Adipose tissue (tissue), 3 donors: ENCODE results near the gene GON7. TPM values are rescaled to one million over a fixed set of nuclear protein-coding genes. Genes with fewer than 3 reads are reported as not detected.
"Not testable (repeated sequence)": the region's sequence is repeated elsewhere in the genome, so short reads cannot be mapped to it uniquely, and the experiment has no call there.

Experiments
- H3K27ac ChIP-seq: one replicate; pipeline ENCODE4 v1.5.1; 2013; ENCODE audit warnings: low read depth, low read length
- WGBS, 3 donors: extraction: QIAGEN DNeasy Blood & Tissue Kit; methylation state at CpG; one replicate each; pipeline ENCODE4 v1.1.7; 2013; 5-methylcytosine and 5-hydroxymethylcytosine counted together
- polyA plus RNA-seq, 3 donors: library from polyadenylated mRNA; stranded (reverse); fragments of 200-250 nt; gene quantifications; one replicate each; pipeline ENCODE4 v1.2.3, GENCODE V29; 2013
- donor health status: healthy with polysubstance abuse.
- donor health status: Bipolar disorder and iron deficiency.
- donor health status: healthy.

Gene GON7
- 10 to 100 TPM in 2 of 3 donors, 1 to 10 TPM in 1; 10.0 to 23.7 (median 11.5) TPM for polyA plus RNA-seq

- 0 to 1% (median 0%) methylated on average over 63 to 65 of the region's 65 CpGs for WGBS, 3 donors
- peak within 1 kb of the TSS; percentile 79 for H3K27ac ChIP-seq
Measured at GRCh38 chr14:93206793-93207467, at the start of gene GON7, which contains the start of gene UBR7. Gene GON7, minus strand, starts transcription at chr14:93207065. Its CDS starts 28 bp downstream, at chr14:93207037. Gene UBR7, plus strand, starts transcription at chr14:93207256. Its CDS starts 36 bp downstream, at chr14:93207292.

- 92 to 99% (median 92%) methylated on average over 7 of the region's 7 CpGs for WGBS, 3 donors
Measured at GRCh38 chr14:93249128-93249831, 42.4 kb upstream of the GON7 start.

DNA sequence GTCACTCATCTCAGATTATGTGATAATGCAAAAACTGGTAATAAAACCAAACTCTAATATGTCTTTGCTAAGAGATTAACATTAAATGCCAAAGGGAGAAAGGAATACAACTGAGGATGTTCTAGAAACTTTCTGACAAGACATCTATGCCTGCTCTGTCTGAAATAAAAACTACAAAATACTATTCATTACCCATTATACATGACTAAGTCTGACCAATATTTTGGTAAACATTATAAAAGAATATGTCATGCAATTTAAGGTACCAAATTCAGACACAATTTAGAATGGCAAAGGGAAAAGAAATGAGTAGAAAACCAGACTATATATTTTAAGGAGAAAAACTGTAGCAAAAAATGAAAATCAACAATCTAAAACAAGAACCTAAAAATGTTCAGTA, 39.7 kb upstream of the GON7 start:
- H3K27ac ChIP-seq: no peak overlapping the region

More at GRCh38 chr14:93249128-93249831, 42.4 kb upstream of the GON7 start:
- no peak overlapping the region for H3K27ac ChIP-seq

GRCh38 chr14:93245764-93246420, 39.0 kb upstream of the GON7 start:
- 82 to 91% (median 87%) methylated on average over 10 of the region's 10 CpGs for WGBS, 3 donors
- H3K27ac ChIP-seq: no peak overlapping the region

- WGBS, 3 donors: 73 to 88% (median 81%) methylated on average over 3 of the region's 3 CpGs
- no peak overlapping the region for H3K27ac ChIP-seq
Measured at GRCh38 chr14:93240678-93241000, 33.8 kb upstream of the GON7 start.

DNA sequence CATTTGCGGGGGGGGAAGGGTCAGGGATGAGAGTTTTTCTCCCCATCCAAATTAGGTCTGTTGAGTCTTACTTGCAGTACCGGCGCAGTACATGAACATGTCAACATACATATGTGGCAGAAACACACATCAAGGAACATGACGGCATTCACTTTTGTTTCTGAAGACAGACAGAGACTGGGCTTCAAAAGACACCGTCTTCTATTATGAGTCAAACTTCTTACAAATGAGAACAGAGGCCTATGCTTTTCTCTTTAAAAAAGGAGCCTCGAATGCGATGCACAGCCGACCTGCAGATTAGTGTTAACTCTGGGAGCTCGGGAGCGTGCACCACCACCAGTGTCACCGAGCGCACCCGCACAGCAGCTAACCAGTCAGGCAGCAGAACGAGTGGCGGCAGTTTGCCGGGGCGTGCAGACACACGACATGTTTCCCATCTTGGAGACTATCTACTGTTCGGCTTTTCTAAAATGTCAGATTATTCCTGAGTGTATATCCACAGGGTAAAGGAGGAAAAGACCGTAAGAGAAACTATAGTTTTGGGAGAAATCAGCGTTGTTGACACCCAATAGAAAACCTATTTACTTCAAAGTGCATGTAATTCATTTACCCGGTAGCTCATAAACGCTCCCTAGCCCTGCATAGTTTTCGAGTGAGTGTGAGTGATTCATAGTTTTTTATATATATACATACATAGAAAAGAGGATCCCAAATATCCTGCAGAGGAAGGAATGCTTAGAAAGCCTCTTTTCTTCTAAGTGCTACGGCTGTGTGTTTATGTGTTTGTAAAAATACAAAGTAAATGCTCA, 33.2 kb upstream of the GON7 start:
- 94 to 96% (median 96%) methylated on average over 25 of the region's 25 CpGs for WGBS, 3 donors
- H3K27ac ChIP-seq: no peak overlapping the region

- WGBS, 3 donors: 46 to 51% (median 49%) methylated on average over 10 of the region's 10 CpGs
- H3K27ac ChIP-seq: no peak overlapping the region
Measured at GRCh38 chr14:93234798-93235197, 27.9 kb upstream of the GON7 start.

GRCh38 chr14:93233078-93233477, 26.2 kb upstream of the GON7 start:
- not testable (repeated sequence) for H3K27ac ChIP-seq
- WGBS, 3 donors: 86 to 90% (median 87%) methylated on average over 5 of the region's 5 CpGs

GRCh38 chr14:93232159-93232558, 25.3 kb upstream of the GON7 start:
- 50 to 62% (median 52%) methylated on average over 17 of the region's 17 CpGs for WGBS, 3 donors

DNA sequence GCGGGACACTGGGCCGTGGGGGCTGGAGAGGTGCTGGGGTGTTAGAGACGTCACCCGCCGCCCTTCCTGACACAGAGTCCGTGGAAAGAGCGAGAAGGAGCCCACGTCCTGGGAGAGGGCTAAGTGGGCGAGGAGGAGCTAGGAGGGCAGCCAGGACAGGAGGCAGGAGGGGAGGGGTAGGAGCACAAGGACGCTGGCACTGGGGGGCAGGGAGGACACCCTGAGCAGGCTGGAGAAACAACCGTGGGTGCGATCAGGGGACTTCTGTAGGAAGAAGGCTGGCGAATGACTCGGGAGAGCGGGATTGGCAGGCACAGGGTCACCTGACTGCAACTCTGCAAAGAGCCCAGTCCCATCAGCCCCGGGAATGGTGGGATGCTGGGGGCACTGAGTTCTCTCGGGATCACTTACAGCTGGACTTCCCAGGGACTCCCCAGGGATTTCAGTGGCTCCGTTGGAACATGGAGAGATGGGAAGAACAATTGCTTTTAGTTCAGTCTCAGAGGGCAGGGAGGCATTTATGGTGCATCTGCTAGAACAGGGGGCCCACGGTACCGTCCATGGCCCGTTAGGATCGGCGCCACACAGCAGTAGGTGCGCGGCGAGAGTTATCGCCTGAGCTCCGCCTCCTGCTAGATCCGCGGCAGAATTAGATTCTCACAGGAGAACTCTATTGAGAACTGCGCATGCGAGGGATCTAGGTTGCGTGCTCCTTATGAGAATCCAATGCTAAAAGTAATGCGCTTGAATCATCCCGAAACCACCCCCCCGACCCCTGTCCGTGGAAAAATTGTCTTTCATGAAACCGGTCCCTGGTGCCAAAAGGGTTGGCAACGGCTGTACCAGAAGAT, 24.5 kb upstream of the GON7 start:
- no peak overlapping the region for H3K27ac ChIP-seq
- WGBS, 3 donors: 25 to 34% (median 34%) methylated on average over 39 of the region's 39 CpGs

More at GRCh38 chr14:93232159-93232558, 25.3 kb upstream of the GON7 start:
- H3K27ac ChIP-seq: no peak overlapping the region

DNA sequence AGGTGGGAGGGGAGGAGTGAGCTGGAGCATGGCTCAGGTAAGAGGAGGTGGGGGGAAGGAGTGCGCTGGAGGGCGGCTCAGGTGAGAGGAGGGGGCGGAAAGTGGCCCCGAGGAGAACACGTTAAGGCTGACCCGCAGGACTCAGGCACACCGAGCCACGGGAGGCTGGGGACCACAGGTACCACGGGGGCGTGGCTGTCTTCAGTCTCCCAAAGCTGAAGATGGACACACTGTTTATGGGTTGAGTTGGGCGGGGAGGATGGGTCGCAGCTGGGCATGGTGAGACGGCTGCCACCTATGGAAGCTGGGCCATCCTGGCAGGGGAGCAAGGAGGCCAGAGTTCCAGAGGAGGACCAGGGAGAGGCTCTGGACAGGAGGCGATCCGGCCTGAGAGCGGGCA, 23.7 kb upstream of the GON7 start:
- no peak overlapping the region for H3K27ac ChIP-seq
- WGBS, 3 donors: 94 to 97% (median 96%) methylated on average over 16 of the region's 16 CpGs

GRCh38 chr14:93228550-93228949, 21.7 kb upstream of the GON7 start:
- no peak overlapping the region for H3K27ac ChIP-seq
- 87 to 97% (median 97%) methylated on average over 8 of the region's 8 CpGs for WGBS, 3 donors

DNA sequence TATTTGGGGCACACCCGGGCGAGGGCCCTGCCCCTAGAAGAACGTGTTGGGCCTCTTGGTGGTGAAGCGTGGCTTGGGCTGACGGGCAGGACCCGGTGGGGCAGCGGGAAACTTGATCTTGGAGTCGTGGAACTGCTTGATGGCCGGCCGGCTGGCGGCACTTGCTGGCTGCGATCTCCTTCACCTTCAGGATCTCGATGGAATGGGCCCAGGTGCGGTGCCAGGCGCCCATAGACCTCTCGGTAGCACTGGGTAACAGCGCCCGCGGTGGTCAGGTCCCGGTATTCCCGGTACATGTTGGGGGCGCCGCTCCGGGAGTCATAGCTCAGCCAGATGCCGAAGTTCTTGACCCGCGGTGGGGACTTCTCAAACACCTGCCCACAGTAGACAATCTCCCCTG, 16.7 kb upstream of the GON7 start:
- WGBS, 3 donors: 97 to 99% (median 97%) methylated on average over 27 of the region's 27 CpGs

DNA sequence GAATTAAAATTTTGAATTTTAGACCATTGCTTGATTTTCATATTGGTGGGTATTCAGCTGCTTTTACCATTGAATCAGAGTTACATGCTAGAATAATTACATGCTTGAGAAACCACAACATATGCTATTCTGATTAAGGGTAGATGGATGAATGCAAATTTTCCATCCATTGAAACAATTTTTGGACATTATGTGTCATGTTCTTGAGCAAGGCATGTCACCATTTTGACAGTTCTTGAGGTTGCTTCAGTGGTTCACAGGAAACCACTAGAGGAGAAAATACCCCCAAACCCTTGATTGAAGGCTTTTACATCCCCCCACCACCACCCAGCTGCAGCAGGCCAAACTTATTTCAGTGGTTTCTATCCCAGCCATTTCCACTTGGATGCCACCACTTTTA, 13.6 kb upstream of the GON7 start:
- H3K27ac ChIP-seq: no peak overlapping the region

More for the DNA sequence above, 16.7 kb upstream of the GON7 start:
- no peak overlapping the region for H3K27ac ChIP-seq

DNA sequence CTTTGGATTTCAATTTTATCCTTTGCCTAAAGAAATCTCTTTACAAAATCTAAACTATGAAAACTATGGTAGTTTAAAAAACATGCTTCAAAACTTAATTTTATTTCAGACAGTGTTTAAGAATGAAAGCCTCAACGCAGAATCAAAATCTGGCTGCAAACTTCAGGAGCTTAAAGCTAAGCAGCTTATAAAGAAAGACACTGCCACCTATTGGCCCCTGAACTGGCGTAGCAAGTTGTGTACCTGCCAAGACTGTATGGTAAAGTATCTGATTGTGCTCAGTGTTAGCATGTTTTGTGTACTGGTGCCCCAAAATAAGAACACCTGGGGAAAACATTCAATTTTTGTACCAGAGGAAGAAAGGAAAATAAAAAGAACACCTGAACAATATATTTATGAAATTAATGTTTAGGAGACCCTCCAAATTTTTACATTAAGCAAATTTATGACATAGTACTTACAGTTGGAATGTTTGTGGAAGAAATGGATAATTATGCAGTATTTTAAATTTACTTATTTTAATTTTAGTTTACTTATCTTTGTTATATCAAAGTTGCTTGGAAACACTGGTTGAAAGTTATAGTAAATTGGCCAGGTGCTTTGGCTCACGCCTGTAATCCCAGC, 12.3 kb upstream of the GON7 start:
- 35 to 61% (median 59%) methylated on average over 3 of the region's 3 CpGs for WGBS, 3 donors
- H3K27ac ChIP-seq: no peak overlapping the region

- 38 to 94% (median 92%) methylated on average over 2 of the region's 2 CpGs for WGBS, 3 donors
- H3K27ac ChIP-seq: no peak overlapping the region
Measured at GRCh38 chr14:93214598-93214997, 7.7 kb upstream of the GON7 start.

DNA sequence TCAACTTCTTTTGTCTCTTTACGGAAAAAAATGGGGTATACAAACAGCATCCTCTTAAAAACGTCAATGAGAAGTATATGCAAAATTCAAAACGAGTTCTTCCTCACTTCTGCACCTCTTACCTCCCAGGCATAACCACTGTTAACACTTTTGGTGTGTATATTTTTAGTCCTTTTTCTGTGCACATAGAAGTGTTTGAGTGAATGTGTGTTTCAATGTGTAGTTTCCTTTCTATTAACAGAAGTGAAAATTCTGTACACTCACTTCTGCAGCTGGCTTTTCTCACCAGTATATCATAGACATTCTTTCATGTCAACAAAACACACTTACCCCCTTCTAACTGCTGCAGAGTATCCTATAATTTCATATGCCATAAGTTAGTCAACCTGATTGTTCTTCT, 5.6 kb upstream of the GON7 start:
- H3K27ac ChIP-seq: no peak overlapping the region
- WGBS, 3 donors: 62 to 82% (median 80%) methylated on average over 3 of the region's 3 CpGs
